Measurements from ENCODE around the gene BCHE. TPM values are rescaled to one million over a fixed set of nuclear protein-coding genes. Genes with fewer than 3 reads are reported as not detected.

The BCHE gene
- total and polyA plus RNA-seq, 2 of the 13 experiments (the other 11 are each of a cell fraction or from before 2014, with no cell fraction given) = not detected

DNA sequence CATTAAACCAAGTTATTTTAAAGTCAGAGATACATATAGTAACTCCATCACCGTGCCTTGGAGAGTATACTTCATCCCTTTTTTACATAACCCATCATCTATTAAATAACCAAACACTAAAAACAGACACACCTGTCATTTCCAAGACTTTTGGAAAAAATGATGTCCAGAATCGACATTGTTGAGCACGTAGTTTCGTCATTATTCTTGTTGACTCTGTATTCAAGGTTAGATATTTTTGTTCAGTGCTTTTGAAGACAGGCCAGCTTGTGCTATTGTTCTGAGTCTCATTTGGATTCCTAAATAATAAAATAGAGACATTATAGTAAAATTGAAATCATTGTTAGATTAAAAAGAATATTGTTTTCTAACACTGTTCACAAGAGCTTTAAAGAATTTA lies 51.2 kb downstream of the BCHE start (continued):
- TF ChIP-seq, protein P1, sequence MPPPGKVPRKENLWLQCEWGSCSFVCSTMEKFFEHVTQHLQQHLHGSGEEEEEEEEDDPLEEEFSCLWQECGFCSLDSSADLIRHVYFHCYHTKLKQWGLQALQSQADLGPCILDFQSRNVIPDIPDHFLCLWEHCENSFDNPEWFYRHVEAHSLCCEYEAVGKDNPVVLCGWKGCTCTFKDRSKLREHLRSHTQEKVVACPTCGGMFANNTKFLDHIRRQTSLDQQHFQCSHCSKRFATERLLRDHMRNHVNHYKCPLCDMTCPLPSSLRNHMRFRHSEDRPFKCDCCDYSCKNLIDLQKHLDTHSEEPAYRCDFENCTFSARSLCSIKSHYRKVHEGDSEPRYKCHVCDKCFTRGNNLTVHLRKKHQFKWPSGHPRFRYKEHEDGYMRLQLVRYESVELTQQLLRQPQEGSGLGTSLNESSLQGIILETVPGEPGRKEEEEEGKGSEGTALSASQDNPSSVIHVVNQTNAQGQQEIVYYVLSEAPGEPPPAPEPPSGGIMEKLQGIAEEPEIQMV (CRISPR knock-in tag; IDR thresholded peaks at IDR 0.05; ENCODE audit: low read depth) = no peak
- TF ChIP-seq FOXA3 (CRISPR knock-in tag; IDR thresholded peaks at IDR 0.05) (peak; percentile 43), ZNF670 (CRISPR knock-in tag; IDR thresholded peaks at IDR 0.05; ENCODE audit: borderline replicate concordance) (no peak), MAFF (IDR thresholded peaks at IDR 0.05; ENCODE audit: low read depth, low read length) (no peak), ZBTB2 (CRISPR knock-in tag; IDR thresholded peaks at IDR 0.05; ENCODE audit: low read depth) (no peak), CAMTA2 (CRISPR knock-in tag; IDR thresholded peaks at IDR 0.05; ENCODE audit: borderline replicate concordance) (no peak), NFYC (CRISPR knock-in tag; IDR thresholded peaks at IDR 0.05) (no peak), ARHGAP35 (CRISPR knock-in tag; IDR thresholded peaks at IDR 0.05; ENCODE audit: borderline replicate concordance) (no peak), MBNL3 (CRISPR knock-in tag; conservative IDR thresholded peaks at IDR 0.05) (no peak), HOMEZ (CRISPR knock-in tag; IDR thresholded peaks at IDR 0.05; ENCODE audit: low read depth) (peak; percentile 68; the same call in 1 of the 2 replicates), SOX5 (CRISPR knock-in tag; IDR thresholded peaks at IDR 0.05; ENCODE audit: borderline replicate concordance) (peak; percentile 65), ZNF33A (CRISPR knock-in tag; IDR thresholded peaks at IDR 0.05; ENCODE audit: borderline replicate concordance) (no peak), ZNF644 (CRISPR knock-in tag; IDR thresholded peaks at IDR 0.05; ENCODE audit: low read depth) (no peak), FOXM1 (CRISPR knock-in tag; IDR thresholded peaks at IDR 0.05) (no peak), ZBTB38 (CRISPR knock-in tag; IDR thresholded peaks at IDR 0.05) (no peak), THAP11 (CRISPR knock-in tag; IDR thresholded peaks at IDR 0.05) (no peak), CENPT (CRISPR knock-in tag; IDR thresholded peaks at IDR 0.05; ENCODE audit: low read depth) (no peak), FOXA1 (IDR thresholded peaks at IDR 0.05) (no peak), FOXA1 (CRISPR knock-in tag; IDR thresholded peaks at IDR 0.05) (peak; percentile 36; the same call in 1 of the 2 replicates), ZFYVE20 (CRISPR knock-in tag; IDR thresholded peaks at IDR 0.05; ENCODE audit: borderline replicate concordance, low read depth) (no peak), RNF2 (conservative IDR thresholded peaks at IDR 0.05; ENCODE audit: low read depth) (no peak), THAP7 (CRISPR knock-in tag; IDR thresholded peaks at IDR 0.05) (no peak), ZFP36L2 (CRISPR knock-in tag; IDR thresholded peaks at IDR 0.05) (no peak), GZF1 (CRISPR knock-in tag; IDR thresholded peaks at IDR 0.05) (no peak), POLR2A (IDR thresholded peaks at IDR 0.05; ENCODE audit: insufficient read depth in 1 of 2, low read depth in 2 of 2, low read length in 2 of 2) (no peak), IKZF4 (CRISPR knock-in tag; IDR thresholded peaks at IDR 0.05; ENCODE audit: borderline replicate concordance, low read depth, not compliant biosample characterization) (no peak), PBX3 (CRISPR knock-in tag; IDR thresholded peaks at IDR 0.05; ENCODE audit: borderline replicate concordance) (no peak)
